Measurements from ENCODE around the gene RHBG. TPM values are rescaled to one million over a fixed set of nuclear protein-coding genes. Genes with fewer than 3 reads are reported as not detected.
"Not testable (repeated sequence)": the region's sequence is repeated elsewhere in the genome, so short reads cannot be mapped to it uniquely, and the experiment has no call there.

The RHBG gene
- total RNA-seq, 1 experiment from 2014 or later = not detected

DNA sequence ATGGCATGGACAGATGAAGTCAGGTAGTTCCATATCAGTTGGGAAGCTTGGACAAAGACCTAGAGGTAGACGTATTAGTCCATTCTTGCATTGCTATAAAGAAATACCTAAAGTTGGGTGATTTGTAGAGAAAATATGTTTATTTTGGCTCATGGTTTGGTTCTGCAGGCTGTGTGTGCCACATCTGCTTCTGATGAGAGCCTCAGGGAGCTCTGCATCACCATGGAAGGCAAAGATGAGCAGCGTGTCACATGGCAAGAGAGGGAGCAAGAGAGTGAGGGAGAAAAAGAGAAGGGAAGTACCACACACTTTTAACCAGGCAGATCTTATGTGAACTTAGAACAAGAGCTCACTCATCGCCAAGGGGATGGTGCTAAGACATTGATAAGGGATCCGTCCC, 21.7 kb upstream of the RHBG start:
- Histone ChIP-seq H3K27me3 (replicated peaks) (peaks cover 41% of the 10 kb centered on the region), H3K4me3 (no peak overlapping the region), H3K36me3 (no peaks in the 10 kb centered on the region), H3K4me1 (replicated peaks) (no peaks in the 10 kb centered on the region), H3K9me3 (replicated peaks) (no peaks in the 10 kb centered on the region), H3K27ac (no peak overlapping the region)
- DNase-seq (ENCODE audit: low read depth in 1 of 2, low spot score in 2 of 2) = no peak

GRCh38 chr1:156352481-156352880, 16.5 kb upstream of the RHBG start:
- H3K27me3 ChIP-seq (replicated peaks) = peaks cover 57% of the 10 kb centered on the region
- DNase-seq (ENCODE audit: low read depth in 1 of 2, low spot score in 2 of 2); H3K36me3 ChIP-seq; H3K9me3 ChIP-seq (replicated peaks); H3K27ac ChIP-seq; H3K4me3 ChIP-seq; H3K4me1 ChIP-seq (replicated peaks): not testable (repeated sequence)

DNA sequence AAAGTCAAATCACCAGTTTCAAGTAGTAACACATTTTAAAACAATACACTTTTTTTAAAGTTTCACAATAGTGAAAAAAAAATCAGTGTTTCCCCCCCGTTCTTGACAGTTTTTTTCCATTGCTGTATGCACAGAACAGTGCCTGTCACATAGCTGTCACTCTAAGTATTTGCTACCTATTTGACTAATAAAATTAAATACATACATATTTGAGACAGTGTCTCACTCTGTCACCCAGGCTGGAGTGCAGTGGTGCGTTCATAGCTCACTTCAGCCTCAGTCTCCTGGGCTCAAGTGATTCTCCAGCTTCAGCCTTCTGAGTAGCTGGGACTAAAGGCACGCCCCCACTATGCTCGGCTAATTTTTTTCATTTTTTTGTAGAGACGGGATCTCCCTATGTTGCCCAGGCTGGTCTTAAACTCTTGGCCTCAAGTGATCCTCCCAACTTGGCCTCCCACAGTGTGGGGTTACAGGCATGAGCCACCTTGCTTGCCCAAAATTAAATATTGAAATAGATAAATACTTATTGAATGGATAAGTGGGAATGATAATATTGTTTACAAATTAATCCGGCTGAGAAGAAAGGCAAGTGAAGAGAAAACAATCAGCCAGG, 12.6 kb upstream of the RHBG start:
- Histone ChIP-seq H3K27me3 (replicated peaks) (peaks cover 53% of the 10 kb centered on the region), H3K9me3 (replicated peaks) (no peaks in the 10 kb centered on the region), H3K4me1 (replicated peaks) (no peaks in the 10 kb centered on the region), H3K4me3 (no peak overlapping the region), H3K27ac (no peak overlapping the region), H3K36me3 (no peaks in the 10 kb centered on the region)
- DNase-seq (ENCODE audit: low read depth in 1 of 2, low spot score in 2 of 2) = no peak

DNA sequence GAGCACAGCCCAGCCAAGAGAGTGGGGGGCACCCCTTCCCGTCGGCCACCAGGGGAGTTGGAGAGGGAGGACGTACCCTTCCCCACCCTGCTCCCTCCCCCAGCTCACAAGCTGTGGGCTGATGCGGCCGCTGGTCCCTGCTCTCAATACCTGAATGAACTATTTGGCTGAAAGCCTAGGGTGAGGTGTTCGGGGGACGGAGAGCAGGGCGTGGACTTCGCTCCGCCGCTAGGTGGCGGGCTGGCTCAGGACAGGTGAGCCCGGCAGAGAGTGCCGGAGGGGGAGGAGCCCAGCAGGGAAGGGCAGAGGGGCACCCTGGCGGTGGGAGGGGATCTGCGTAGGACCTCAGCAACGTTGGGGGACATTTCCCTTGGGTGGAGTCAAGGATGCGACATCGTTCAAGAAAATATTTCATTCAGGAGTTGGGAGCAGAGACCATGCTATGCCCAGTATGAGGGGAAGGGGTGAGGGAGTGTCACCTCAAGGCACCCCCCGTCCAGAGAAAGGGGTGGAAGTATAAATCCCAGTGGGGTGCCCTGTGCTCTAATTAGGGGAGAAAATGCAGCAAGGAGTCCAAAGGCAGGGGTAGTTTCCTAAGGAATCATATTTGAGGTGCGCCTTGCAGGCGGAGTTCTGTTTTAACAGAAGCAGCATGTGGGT, 12.0 kb upstream of the RHBG start:
- Histone ChIP-seq H3K27me3 (replicated peaks) (peaks cover 51% of the 10 kb centered on the region), H3K4me3 (no peak overlapping the region), H3K4me1 (replicated peaks) (no peaks in the 10 kb centered on the region), H3K9me3 (replicated peaks) (no peaks in the 10 kb centered on the region), H3K36me3 (no peaks in the 10 kb centered on the region), H3K27ac (no peak overlapping the region)
- no peak for DNase-seq (ENCODE audit: low read depth in 1 of 2, low spot score in 2 of 2)

GRCh38 chr1:156357977-156358376, 11.0 kb upstream of the RHBG start:
- peaks cover 49% of the 10 kb centered on the region for H3K27me3 ChIP-seq (replicated peaks)
- no peak overlapping the region for H3K4me3 ChIP-seq
- no peaks in the 10 kb centered on the region for H3K4me1 ChIP-seq (replicated peaks)
- no peak overlapping the region for H3K27ac ChIP-seq
- no peaks in the 10 kb centered on the region for H3K36me3 ChIP-seq
- H3K9me3 ChIP-seq (replicated peaks) = no peaks in the 10 kb centered on the region
- DNase-seq (ENCODE audit: low read depth in 1 of 2, low spot score in 2 of 2) = no peak

DNA sequence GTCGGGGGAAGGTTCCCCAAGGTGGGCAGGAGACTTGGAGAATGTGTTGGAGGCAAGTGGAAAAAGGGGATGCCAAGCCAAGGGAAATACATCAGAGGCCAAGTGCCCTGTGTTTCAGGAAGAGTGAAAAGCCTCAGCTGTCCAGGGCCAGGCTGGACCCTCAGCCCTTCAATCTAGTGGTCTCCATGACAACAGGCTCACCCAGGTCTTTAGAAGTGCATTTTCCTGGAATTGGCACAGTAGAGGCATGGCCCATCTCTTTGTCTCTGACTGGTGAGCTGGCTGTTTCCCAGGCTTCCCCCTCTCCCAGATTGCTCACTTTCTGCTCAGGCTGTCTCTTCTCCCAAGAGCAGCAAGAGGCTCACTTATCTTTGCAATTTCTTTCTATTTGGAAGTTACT, 10.4 kb upstream of the RHBG start:
- DNase-seq (ENCODE audit: low read depth in 1 of 2, low spot score in 2 of 2) = no peak
- Histone ChIP-seq H3K36me3 (no peaks in the 10 kb centered on the region), H3K9me3 (replicated peaks) (no peaks in the 10 kb centered on the region), H3K27me3 (replicated peaks) (peaks cover 42% of the 10 kb centered on the region), H3K4me3 (no peak overlapping the region), H3K4me1 (replicated peaks) (no peaks in the 10 kb centered on the region), H3K27ac (no peak overlapping the region)

GRCh38 chr1:156359249-156359648, 9.8 kb upstream of the RHBG start:
- H3K4me1 ChIP-seq (replicated peaks) = no peaks in the 10 kb centered on the region
- no peaks in the 10 kb centered on the region for H3K36me3 ChIP-seq
- H3K27ac ChIP-seq = no peak overlapping the region
- H3K4me3 ChIP-seq = no peak overlapping the region
- peaks cover 40% of the 10 kb centered on the region for H3K27me3 ChIP-seq (replicated peaks)
- DNase-seq (ENCODE audit: low read depth in 1 of 2, low spot score in 2 of 2) = no peak
- no peaks in the 10 kb centered on the region for H3K9me3 ChIP-seq (replicated peaks)

- H3K36me3 ChIP-seq = no peaks in the 10 kb centered on the region
- H3K4me3 ChIP-seq = no peak overlapping the region
- DNase-seq (ENCODE audit: low read depth in 1 of 2, low spot score in 2 of 2) = no peak
- H3K4me1 ChIP-seq (replicated peaks) = no peaks in the 10 kb centered on the region
- H3K9me3 ChIP-seq (replicated peaks) = no peaks in the 10 kb centered on the region
- H3K27ac ChIP-seq = no peak overlapping the region
- peaks cover 45% of the 10 kb centered on the region for H3K27me3 ChIP-seq (replicated peaks)
Measured at GRCh38 chr1:156359973-156360372, 9.0 kb upstream of the RHBG start.

GRCh38 chr1:156360534-156360933, 8.5 kb upstream of the RHBG start:
- Histone ChIP-seq H3K9me3 (replicated peaks) (no peaks in the 10 kb centered on the region), H3K36me3 (no peaks in the 10 kb centered on the region), H3K4me1 (replicated peaks) (no peaks in the 10 kb centered on the region), H3K27me3 (replicated peaks) (peaks cover 47% of the 10 kb centered on the region), H3K27ac (no peak overlapping the region), H3K4me3 (no peak overlapping the region)
- DNase-seq (ENCODE audit: low read depth in 1 of 2, low spot score in 2 of 2) = no peak

DNA sequence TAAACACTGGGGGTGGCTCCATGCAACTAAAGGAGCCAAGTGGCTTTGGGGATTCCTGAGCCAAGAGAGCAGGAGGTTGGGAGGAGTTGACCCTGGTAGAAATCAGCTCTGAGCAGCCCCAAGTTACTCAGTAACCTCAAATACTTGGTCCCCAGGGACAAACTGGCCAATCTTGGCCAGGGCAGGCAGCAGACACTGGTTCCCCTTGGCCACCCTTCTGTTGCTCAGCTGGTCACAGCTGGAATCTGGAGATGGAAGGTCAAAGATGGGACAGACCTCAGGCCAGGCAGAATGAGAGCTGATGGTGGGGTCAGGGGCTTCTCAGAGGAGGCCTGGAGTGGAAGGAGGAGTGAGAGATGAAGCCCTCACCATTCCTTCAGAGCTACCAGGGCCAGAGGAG, 3.3 kb upstream of the RHBG start:
- Histone ChIP-seq H3K4me3 (no peak overlapping the region), H3K27me3 (replicated peaks) (peaks cover 34% of the 10 kb centered on the region), H3K27ac (no peak overlapping the region), H3K9me3 (replicated peaks) (no peaks in the 10 kb centered on the region), H3K4me1 (replicated peaks) (peaks cover 6% of the 10 kb centered on the region; the same call in 1 of the 2 replicates), H3K36me3 (no peaks in the 10 kb centered on the region)
- DNase-seq (ENCODE audit: low read depth in 1 of 2, low spot score in 2 of 2) = no peak

DNA sequence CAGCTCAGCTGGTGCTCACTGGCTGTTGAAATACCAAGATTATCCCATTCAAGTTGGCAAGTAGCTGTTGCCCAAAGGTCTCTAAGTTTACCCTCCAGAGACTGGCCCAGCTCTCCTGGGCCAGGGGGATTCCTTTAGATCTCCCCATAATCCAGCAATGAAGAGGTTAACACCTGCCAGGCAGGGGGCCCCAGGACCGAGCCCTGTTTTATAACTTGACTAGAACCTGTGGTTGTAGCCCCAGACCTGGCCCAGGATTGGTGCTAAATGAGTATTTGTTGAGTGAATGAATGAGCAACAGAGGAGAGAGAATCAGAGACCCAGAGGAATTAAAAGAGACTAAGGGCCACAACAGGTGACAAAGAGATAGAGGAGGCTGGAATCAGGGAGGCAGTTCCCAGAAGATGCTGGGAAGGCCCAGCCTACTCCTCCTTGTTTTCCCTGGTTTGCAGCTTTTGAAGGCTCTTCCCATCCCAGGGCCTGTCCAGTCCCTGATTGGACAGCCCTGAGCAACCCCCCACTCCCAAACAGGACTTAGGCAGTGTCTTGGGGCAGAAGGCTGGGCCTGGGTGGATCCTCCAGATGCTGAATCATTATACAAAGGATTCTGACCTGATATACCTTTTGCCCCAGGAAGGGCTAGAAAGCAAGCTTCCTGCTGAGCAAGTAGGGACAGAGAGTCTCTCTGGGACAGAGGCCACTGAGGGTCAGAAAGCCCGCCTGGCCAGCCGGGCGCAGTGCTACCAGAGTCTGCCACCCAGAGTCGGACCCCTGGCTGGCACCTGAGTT, 2.4 kb upstream of the RHBG start:
- DNase-seq (ENCODE audit: low read depth in 1 of 2, low spot score in 2 of 2) = no peak
- Histone ChIP-seq H3K4me1 (replicated peaks) (peaks cover 6% of the 10 kb centered on the region; the same call in 1 of the 2 replicates), H3K4me3 (no peak overlapping the region), H3K36me3 (no peaks in the 10 kb centered on the region), H3K27ac (no peak overlapping the region), H3K27me3 (replicated peaks) (peaks cover 34% of the 10 kb centered on the region), H3K9me3 (replicated peaks) (no peaks in the 10 kb centered on the region)

GRCh38 chr1:156367383-156368156, 1.4 kb upstream of the RHBG start:
- no peaks in the 10 kb centered on the region for H3K9me3 ChIP-seq (replicated peaks)
- H3K4me3 ChIP-seq = no peak overlapping the region
- no peak overlapping the region for H3K27ac ChIP-seq
- peaks cover 6% of the 10 kb centered on the region; the same call in 1 of the 2 replicates for H3K4me1 ChIP-seq (replicated peaks)
- H3K36me3 ChIP-seq = no peaks in the 10 kb centered on the region
- H3K27me3 ChIP-seq (replicated peaks) = peaks cover 39% of the 10 kb centered on the region
- no peak for DNase-seq (ENCODE audit: low read depth in 1 of 2, low spot score in 2 of 2)

DNA sequence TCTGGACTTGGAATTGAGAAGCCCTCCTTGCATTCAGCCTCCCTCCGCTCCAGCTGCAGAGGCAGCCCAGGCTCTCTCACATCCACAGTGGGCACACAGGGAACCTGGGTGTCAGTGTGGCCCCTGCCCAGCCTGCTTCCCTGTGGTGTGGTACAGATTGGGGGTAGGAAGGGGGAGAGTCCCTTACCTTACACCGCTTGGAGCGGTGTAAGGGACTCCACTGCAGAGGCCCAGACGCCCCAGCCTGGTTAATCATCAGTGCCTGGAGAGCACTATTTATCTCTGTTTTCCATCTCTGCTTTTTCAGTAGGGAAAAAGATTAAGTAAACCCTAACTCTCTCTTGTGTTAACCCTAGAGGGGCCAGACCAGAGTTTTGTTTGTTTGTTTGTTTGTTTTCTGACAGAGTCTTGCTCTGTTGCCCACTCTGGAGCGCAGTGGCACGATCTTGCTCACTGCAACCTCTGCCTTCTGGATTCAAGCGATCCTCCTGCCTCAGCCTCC, 803 bp upstream of the RHBG start:
- H3K36me3 ChIP-seq = no peaks in the 10 kb centered on the region
- H3K4me3 ChIP-seq = no peak overlapping the region
- H3K9me3 ChIP-seq (replicated peaks) = no peaks in the 10 kb centered on the region
- peaks cover 39% of the 10 kb centered on the region for H3K27me3 ChIP-seq (replicated peaks)
- H3K27ac ChIP-seq = no peak overlapping the region
- peaks cover 6% of the 10 kb centered on the region; the same call in 1 of the 2 replicates for H3K4me1 ChIP-seq (replicated peaks)
- DNase-seq (ENCODE audit: low read depth in 1 of 2, low spot score in 2 of 2) = no peak
